ENCODE results near the gene ANGPTL7. TPM values are rescaled to one million over a fixed set of nuclear protein-coding genes. Genes with fewer than 3 reads are reported as not detected.

Gene ANGPTL7
- total and polyA plus RNA-seq, 12 donors: 0.15 to 2.3 (median 0.81) TPM; not detected in 2

DNA sequence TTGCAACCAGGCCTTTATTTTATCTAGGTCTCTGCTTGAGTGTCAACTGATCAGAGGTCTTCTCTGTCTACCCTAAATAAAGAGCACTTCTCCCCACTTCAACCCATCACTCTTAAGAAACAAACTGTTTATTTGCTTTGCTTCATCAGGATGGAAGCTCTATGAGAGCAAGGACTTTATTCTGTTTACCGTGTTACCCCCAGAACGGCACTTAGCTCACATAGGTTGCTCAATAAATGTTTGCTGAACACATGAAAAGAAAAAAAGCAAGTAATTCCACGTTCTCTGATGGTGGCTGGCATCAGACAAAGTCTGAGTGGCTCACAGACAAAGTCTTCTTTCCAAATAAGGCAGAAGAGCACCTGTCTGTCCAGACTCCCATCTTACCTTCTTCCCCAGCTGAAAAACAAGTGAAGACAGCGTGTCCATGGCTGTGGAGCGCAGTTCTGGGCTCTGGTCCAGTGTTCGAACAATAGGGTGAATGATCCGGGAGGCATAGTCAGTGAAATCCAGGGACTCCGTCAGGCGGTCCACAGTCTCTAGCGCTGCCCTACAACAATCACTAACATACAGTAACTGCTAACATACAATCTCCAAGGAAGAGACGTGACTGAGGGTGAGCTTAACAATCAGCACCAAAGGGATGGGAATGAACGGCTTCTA lies 22.9 kb downstream of the ANGPTL7 start:
- ATAC-seq: no peak
- H3K27ac ChIP-seq: no peak overlapping the region
- peaks cover 0 to 12% (median 5%) of the 10 kb centered on the region in 9 donors for H3K4me1 ChIP-seq
- intact Hi-C loops (cut with DNase I): loop anchor here in 1 of 10 donors (10.0 kb wide), 1 partner anchor 117 kb away; the partner anchor contains the start of gene EXOSC10
- DNase-seq: no peak
- no peaks in the 10 kb centered on the region for H3K27me3 ChIP-seq
- H3K9me3 ChIP-seq: no peaks in the 10 kb centered on the region
- H3K4me3 ChIP-seq: no peak overlapping the region
- peaks cover 6 to 100% (median 68%) of the 10 kb centered on the region in 9 donors for H3K36me3 ChIP-seq
- 92 to 94% methylated on average over 12 of the region's 12 CpGs for WGBS, 2 donors
- TF ChIP-seq, protein P1, sequence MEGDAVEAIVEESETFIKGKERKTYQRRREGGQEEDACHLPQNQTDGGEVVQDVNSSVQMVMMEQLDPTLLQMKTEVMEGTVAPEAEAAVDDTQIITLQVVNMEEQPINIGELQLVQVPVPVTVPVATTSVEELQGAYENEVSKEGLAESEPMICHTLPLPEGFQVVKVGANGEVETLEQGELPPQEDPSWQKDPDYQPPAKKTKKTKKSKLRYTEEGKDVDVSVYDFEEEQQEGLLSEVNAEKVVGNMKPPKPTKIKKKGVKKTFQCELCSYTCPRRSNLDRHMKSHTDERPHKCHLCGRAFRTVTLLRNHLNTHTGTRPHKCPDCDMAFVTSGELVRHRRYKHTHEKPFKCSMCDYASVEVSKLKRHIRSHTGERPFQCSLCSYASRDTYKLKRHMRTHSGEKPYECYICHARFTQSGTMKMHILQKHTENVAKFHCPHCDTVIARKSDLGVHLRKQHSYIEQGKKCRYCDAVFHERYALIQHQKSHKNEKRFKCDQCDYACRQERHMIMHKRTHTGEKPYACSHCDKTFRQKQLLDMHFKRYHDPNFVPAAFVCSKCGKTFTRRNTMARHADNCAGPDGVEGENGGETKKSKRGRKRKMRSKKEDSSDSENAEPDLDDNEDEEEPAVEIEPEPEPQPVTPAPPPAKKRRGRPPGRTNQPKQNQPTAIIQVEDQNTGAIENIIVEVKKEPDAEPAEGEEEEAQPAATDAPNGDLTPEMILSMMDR (IDR thresholded peaks at IDR 0.05): no peak

DNA sequence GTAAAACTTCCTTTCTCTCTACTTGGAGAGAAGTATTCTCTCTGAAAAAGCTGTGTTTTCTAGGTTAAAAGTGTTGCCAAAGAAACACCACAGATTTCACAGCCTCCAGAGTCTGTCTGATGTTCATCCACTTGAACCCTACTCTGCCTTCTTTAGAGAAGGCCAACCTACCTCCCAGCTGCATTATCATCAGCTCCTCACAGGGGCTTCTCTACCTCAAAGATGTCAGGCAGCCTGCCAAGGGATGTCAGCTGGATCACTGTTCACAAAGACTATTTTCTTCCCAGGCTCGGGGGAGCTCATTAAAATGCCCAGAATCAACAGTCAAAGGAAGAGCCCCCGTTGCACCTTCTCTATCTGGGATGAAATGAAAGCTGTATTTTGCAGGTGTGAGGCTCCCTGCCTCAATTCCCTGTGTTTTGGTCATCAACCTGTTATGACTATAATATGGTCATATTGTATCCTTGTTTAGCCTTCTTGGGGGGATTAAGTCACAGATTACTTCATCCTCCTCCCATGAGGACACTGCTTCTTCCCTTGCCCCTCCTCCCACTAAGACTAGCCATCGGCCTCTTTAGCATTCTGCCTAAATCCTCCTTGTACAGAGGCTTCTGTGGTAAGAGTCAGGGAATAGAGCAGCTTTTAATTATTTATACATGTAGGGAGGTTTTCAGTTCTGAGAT lies 25.7 kb downstream of the ANGPTL7 start:
- intact Hi-C loops (cut with DNase I): loop anchor here in 1 of 10 donors (10.0 kb wide), 1 partner anchor 120 kb away; the partner anchor contains the start of gene EXOSC10
- TF ChIP-seq, protein P1 (IDR thresholded peaks at IDR 0.05): no peak
- Histone ChIP-seq H3K4me1 (no peaks in the 10 kb centered on the region), H3K4me3 (no peak overlapping the region), H3K27ac (no peak overlapping the region), H3K27me3 (no peaks in the 10 kb centered on the region), H3K9me3 (no peaks in the 10 kb centered on the region), H3K36me3 (peaks cover 6 to 100% (median 72%) of the 10 kb centered on the region in 9 donors)
- WGBS, 2 donors: 51 to 75% methylated on average over 3 of the region's 3 CpGs
- DNase-seq: no peak
- no peak for ATAC-seq

DNA sequence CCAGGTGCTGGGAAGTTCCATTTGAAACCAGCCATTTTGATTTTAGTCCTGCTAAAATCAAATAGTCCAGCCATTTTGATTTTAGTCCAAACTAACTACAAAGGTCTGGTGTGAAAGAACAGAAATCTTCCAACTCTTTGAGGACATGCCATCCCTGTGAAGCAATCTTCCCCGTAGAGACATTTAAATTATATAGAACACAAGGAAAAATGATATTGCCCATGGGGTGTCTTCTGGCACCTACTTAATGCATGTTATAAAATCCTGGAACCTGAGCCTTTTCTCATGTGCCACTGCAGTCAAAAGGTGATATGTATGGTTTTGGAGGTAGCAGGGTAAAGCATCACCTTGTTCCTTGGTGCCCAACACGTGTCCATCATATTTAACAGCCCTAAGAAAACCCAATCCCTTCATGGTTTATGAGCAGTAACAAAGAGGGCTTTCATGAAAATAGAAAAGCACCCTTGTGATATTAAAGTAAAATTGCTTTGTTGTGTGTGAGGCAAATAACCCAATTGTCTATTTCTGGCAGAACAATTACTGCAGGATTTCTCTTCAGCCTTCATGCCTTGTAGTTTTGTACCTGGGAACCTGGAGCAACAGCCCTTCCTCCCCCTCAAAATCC lies 26.3 kb downstream of the ANGPTL7 start:
- TF ChIP-seq, protein P1 (IDR thresholded peaks at IDR 0.05): no peak
- Histone ChIP-seq H3K4me3 (no peak overlapping the region), H3K27me3 (no peaks in the 10 kb centered on the region), H3K9me3 (no peaks in the 10 kb centered on the region), H3K27ac (no peak overlapping the region), H3K4me1 (peaks cover 0 to under 1% (median 0%) of the 10 kb centered on the region in 9 donors), H3K36me3 (peaks cover 6 to 100% (median 68%) of the 10 kb centered on the region in 9 donors)
- intact Hi-C loops (cut with DNase I): loop anchor here in 1 of 10 donors (10.0 kb wide), 1 partner anchor 121 kb away; the partner anchor contains the start of gene EXOSC10
- ATAC-seq (no peak), DNase-seq (no peak)
- WGBS, 2 donors: 91 to 100% methylated on average over 2 of the region's 2 CpGs

DNA sequence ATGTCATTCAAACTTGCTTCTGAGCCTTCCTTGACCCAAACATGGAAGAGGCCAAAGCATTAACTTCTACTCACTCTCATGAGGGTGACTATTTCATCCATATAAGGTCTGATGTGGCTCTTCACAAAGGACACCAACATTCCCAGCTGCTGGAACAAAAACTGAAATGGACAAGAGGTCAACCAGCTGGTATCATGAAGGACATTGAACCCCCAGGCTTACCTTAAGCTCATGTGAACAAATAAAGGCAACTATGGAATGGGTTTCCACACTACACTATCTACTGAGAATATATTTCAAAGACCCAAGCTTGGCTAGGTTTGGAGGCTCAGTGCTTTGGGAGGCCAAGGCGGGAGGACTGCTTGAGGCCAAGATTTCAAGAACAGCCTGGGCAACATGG lies 26.9 kb downstream of the ANGPTL7 start:
- TF ChIP-seq, protein P1 (IDR thresholded peaks at IDR 0.05): no peak
- Histone ChIP-seq H3K27ac (no peak overlapping the region), H3K4me1 (peaks cover 0 to 4% (median 0%) of the 10 kb centered on the region in 9 donors), H3K4me3 (no peak overlapping the region), H3K36me3 (peaks cover 6 to 100% (median 62%) of the 10 kb centered on the region in 9 donors), H3K9me3 (no peaks in the 10 kb centered on the region), H3K27me3 (no peaks in the 10 kb centered on the region)
- ATAC-seq (no peak), DNase-seq (no peak)
- 99 to 100% methylated on average over 1 of the region's 1 CpG for WGBS, 2 donors
- intact Hi-C loops (cut with DNase I): loop anchor here in 1 of 10 donors (10.0 kb wide), 1 partner anchor 121 kb away; the partner anchor contains the start of gene EXOSC10
